HEK293T (cell line): ENCODE data around the gene PDSS2.

Source experiments
- CTCF ChIA-PET: fragments of 350-600 bp; formaldehyde crosslinking; extraction: SDS; loops from one replicate; lab custom pipeline; 2021; ENCODE audit warnings: antibody characterized with exemption, inconsistent platforms; lab: Yijun Ruan, JAX
- POLR2A ChIA-PET: fragments of 350-600 bp; formaldehyde crosslinking; extraction: SDS; loops from one replicate; lab custom pipeline; 2020; ENCODE audit warnings: antibody characterized with exemption, inconsistent platforms; lab: Yijun Ruan, JAX
- DNase-seq: peaks from one replicate; pipeline ENCODE4 v3.0.0; 2012; ENCODE audit warnings: mixed read lengths; ENCODE audit errors: extremely low spot score
- ARNT ChIP-seq: fragments of 450-650 bp; IDR thresholded peaks from 2 replicates; pipeline ENCODE4 v1.6.1; 2017; ENCODE audit warnings: mild to moderate bottlenecking
- BHLHE40 ChIP-seq: fragments of 450-650 bp; IDR thresholded peaks from 2 replicates; pipeline ENCODE4 v1.6.1; 2016; ENCODE audit warnings: mild to moderate bottlenecking, moderate library complexity, borderline replicate concordance
- CTBP1 ChIP-seq: fragments of 450-650 bp; IDR thresholded peaks from 2 replicates; pipeline ENCODE4 v1.6.1; 2016; ENCODE audit warnings: borderline replicate concordance
- ELF4 ChIP-seq: fragments of 450-650 bp; IDR thresholded peaks from 2 replicates; pipeline ENCODE4 v1.6.1; 2017; ENCODE audit warnings: antibody characterized with exemption
- FOXA1 ChIP-seq: fragments of 450-650 bp; IDR thresholded peaks from 2 replicates; pipeline ENCODE4 v1.6.1; 2016; ENCODE audit warnings: mild to moderate bottlenecking
- FOXK2 ChIP-seq: fragments of 450-650 bp; IDR thresholded peaks from 2 replicates; pipeline ENCODE4 v1.6.1; 2016; ENCODE audit warnings: mild to moderate bottlenecking
- FOXM1 ChIP-seq: fragments of 450-650 bp; IDR thresholded peaks from 2 replicates; pipeline ENCODE4 v1.6.1; 2017; ENCODE audit warnings: mild to moderate bottlenecking, borderline replicate concordance
- HDGF ChIP-seq: fragments of 450-650 bp; IDR thresholded peaks from 2 replicates; pipeline ENCODE4 v1.6.1; 2017; ENCODE audit warnings: antibody characterized with exemption, borderline replicate concordance
- L3MBTL2 ChIP-seq: fragments of 450-650 bp; conservative IDR thresholded peaks from 2 replicates; pipeline ENCODE4 v1.6.1; 2016; ENCODE audit warnings: mild to moderate bottlenecking
- LEF1 ChIP-seq: fragments of 450-650 bp; IDR thresholded peaks from 2 replicates; pipeline ENCODE4 v1.6.1; 2017; ENCODE audit warnings: mild to moderate bottlenecking, borderline replicate concordance
- NFRKB ChIP-seq: fragments of 450-650 bp; IDR thresholded peaks from 2 replicates; pipeline ENCODE4 v1.6.1; 2016; ENCODE audit warnings: mild to moderate bottlenecking, moderate library complexity
- SP1 ChIP-seq: fragments of 450-650 bp; IDR thresholded peaks from 2 replicates; pipeline ENCODE4 v1.6.1; 2017
- SUZ12 ChIP-seq: fragments of 450-650 bp; IDR thresholded peaks from 2 replicates; pipeline ENCODE4 v1.6.1; 2016; ENCODE audit warnings: mild to moderate bottlenecking
- TARDBP ChIP-seq: fragments of 450-650 bp; IDR thresholded peaks from 2 replicates; pipeline ENCODE4 v1.6.1; 2016
- ZNF384 ChIP-seq: fragments of 450-650 bp; IDR thresholded peaks from 2 replicates; pipeline ENCODE4 v1.6.1; 2016
- TF ChIP-seq, protein P1 (sequence below): fragments of 450-650 bp; IDR thresholded peaks from 2 replicates; pipeline ENCODE4 v1.6.1; 2016

The PDSS2 gene

DNA sequence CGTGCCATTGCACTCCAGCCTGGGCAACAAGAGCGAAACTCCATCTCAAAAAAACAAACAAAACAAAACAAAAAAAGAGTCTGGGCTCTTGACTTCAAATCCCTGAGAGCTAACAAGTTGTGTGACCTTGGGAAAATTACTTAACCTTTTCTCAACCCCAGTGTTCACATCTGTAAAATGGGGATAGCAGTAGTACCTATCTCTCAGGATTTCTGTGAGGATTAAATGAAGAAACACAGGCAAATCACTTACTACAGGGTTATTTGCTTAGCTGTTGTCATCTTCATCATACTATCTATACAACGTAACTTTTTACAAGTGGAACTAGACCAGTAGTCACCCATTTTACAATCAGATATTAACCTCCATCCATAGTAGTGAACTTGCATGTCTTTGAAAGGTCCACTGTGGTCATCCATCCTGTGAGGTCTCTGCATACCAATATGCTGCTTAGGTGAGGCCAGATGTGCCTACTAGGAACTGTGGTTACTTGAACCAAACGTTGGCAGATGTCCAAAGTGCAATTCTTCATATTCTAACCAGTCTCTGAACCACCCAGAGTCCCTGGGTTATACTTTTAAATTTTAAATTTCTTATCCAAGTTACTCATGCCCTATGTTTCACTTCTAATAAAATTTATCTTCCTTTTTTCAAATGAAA is 215.2 kb downstream of the PDSS2 start:
- ChIA-PET POLR2A (no interaction called here), CTCF (no interaction called here)
- TF ChIP-seq SP1 (no peak), ZNF384 (no peak), L3MBTL2 (no peak), ELF4 (no peak), NFRKB (no peak), HDGF (no peak), FOXA1 (no peak), FOXK2 (no peak), FOXM1 (no peak), BHLHE40 (no peak)
- TF ChIP-seq, protein P1, sequence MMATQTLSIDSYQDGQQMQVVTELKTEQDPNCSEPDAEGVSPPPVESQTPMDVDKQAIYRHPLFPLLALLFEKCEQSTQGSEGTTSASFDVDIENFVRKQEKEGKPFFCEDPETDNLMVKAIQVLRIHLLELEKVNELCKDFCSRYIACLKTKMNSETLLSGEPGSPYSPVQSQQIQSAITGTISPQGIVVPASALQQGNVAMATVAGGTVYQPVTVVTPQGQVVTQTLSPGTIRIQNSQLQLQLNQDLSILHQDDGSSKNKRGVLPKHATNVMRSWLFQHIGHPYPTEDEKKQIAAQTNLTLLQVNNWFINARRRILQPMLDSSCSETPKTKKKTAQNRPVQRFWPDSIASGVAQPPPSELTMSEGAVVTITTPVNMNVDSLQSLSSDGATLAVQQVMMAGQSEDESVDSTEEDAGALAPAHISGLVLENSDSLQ: no peak
- DNase-seq: no peak

GRCh38 chr6:107243471-107243870 is 215.9 kb downstream of the PDSS2 start:
- CTCF ChIA-PET: no interaction called here
- TF ChIP-seq L3MBTL2 (no peak), FOXA1 (no peak), FOXM1 (no peak), HDGF (no peak), ARNT (no peak)
- DNase-seq: no peak
- POLR2A ChIA-PET: no interaction called here

DNA sequence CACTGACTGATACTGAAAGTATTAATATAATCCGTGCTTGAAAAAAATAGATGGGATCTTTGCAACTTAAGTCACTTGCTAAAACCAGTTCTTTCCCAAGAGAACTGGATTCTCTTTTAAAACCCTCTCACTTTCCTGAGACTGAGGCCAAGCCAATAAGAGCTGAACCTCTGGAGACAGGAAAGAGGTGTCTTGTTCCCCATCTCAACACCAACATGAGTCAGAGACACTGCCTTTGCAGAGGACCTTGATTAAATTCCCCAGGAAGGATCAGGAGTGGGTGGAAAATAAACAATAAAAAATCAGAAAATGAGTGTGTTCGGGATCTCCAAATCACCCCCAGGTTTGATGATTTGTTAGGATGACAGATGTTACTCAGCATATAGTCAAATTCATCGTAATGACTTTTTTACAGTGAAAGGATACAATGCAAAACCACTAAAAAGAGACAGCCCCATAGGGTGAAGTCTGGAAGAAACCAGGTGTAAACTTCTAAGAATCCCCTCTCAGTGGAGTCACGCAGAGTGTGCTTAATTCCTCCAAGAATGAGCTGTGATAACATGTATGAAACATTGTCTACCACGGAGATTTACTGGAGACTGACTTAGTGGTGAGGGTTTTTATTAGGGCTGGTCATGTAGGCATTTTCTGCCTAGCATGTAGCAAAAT is 221.2 kb downstream of the PDSS2 start:
- DNase-seq: no peak
- POLR2A ChIA-PET: interaction anchor here (1.5 kb wide), 1 partner anchor 122 kb away, joined by 3 read pairs; the partner anchor contains the start of gene BEND3
- TF ChIP-seq CTBP1 (no peak), LEF1 (no peak), FOXK2 (no peak), NFRKB (no peak), ELF4 (no peak), ZNF384 (no peak), SP1 (no peak), FOXM1 (no peak), ARNT (no peak), HDGF (no peak)
- TF ChIP-seq, protein P1: no peak
- CTCF ChIA-PET: no interaction called here

DNA sequence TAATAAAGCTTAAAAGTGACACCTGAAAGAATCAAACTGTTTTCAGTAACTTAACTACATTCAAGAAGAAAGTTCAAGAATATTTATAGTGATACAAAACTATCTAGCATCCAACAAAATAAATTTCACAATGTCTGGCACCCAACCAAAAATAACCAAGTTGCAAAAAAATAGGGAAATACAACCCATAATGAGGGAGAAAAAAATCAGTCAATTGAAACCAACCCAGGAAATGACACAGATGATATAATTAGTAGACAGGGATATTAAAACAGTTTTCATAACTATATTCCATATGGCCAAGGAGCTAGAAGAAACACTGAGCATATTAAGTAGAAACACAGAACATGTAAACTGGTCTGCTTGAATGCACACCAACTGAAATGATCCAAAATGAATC is 223.9 kb downstream of the PDSS2 start:
- DNase-seq: no peak
- ChIA-PET CTCF (no interaction called here), POLR2A (no interaction called here)
- no peak for TF ChIP-seq FOXA1
- TF ChIP-seq CTBP1: no peak
- no peak for TF ChIP-seq LEF1
- no peak for TF ChIP-seq TARDBP
- no peak for TF ChIP-seq SP1
- no peak for TF ChIP-seq ZNF384
- no peak for TF ChIP-seq NFRKB
- TF ChIP-seq FOXM1: no peak
- TF ChIP-seq L3MBTL2: no peak

GRCh38 chr6:107235007-107235406 is 224.4 kb downstream of the PDSS2 start:
- ChIA-PET POLR2A (no interaction called here), CTCF (no interaction called here)
- DNase-seq: no peak
- TF ChIP-seq CTBP1: no peak
- TF ChIP-seq FOXA1: no peak
- no peak for TF ChIP-seq FOXM1
- no peak for TF ChIP-seq SUZ12
- no peak for TF ChIP-seq TARDBP

GRCh38 chr6:107231243-107231642 is 228.1 kb downstream of the PDSS2 start:
- ChIA-PET CTCF (no interaction called here), POLR2A (no interaction called here)
- no peak for DNase-seq
- TF ChIP-seq NFRKB (no peak), HDGF (no peak), L3MBTL2 (no peak), TARDBP (no peak), FOXA1 (no peak), SUZ12 (no peak), FOXM1 (no peak), SP1 (no peak), FOXK2 (no peak), ARNT (no peak), BHLHE40 (no peak), LEF1 (no peak), ELF4 (no peak), ZNF384 (no peak), CTBP1 (no peak)
- TF ChIP-seq, protein P1: no peak
